ENCODE results near the gene PLAAT2.
"Not testable (repeated sequence)": the region's sequence is repeated elsewhere in the genome, so short reads cannot be mapped to it uniquely, and the experiment has no call there.

Gene PLAAT2

DNA sequence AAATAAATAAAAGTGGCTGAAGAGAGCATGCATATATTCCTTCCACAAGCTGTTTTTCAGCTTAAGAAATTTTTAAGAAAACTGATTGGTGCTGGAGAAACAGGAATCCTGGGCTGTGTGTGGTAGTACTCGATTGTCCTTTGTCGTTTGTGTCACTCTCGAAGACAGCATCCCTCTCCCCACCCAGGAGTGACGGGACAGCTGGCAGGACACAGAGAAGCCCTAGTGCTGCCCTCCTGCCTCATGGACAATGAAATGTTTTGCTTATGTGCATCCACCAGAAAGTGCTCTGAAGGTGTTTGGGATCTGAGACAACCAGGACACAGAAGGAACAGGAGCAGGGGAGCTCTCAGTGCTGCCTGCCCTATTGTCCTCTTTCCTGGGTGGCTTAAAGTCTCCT, 13.8 kb downstream of the PLAAT2 start:
- no peak for DNase-seq (ENCODE audit: low read depth in 2 of 2)

DNA sequence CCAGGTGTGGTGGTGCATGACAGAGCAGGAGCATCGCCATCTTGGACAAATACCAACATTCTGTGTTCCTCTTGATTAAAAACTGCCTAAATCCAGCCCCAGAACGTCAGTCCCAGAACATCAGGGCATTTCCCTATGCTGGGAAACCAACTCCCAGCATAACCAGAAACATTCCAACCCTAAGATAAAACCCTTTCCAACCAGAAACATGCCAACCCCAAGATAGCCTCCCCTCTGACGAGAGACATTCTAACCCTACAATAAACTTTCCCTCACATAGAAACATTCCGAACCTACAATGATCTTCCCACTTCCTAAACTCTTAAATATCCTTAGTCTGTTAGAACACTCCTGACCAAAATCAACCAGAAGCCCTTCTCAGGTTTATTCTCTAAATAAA, 15.0 kb downstream of the PLAAT2 start:
- no peak for DNase-seq (ENCODE audit: low read depth in 2 of 2)

DNA sequence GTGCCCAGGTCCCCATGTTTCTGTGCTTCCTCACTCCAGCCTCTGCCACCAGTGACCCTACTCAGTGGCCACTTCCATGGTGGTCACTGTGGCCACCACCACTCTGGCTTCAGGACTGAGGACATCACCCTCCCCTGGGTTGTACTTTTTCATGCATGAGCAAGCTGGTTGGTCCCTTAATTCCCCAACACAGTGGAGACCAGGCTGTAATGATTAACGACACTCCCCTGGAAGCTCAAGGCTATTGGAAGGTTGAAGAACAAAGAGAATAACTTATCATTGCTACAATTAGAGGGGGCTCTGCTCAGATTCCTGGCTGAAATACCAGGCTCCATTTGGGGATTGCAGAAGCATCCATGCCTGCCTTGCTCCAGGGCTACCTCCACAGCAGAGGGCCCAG, 16.1 kb downstream of the PLAAT2 start:
- no peak for DNase-seq (ENCODE audit: low read depth in 2 of 2)

DNA sequence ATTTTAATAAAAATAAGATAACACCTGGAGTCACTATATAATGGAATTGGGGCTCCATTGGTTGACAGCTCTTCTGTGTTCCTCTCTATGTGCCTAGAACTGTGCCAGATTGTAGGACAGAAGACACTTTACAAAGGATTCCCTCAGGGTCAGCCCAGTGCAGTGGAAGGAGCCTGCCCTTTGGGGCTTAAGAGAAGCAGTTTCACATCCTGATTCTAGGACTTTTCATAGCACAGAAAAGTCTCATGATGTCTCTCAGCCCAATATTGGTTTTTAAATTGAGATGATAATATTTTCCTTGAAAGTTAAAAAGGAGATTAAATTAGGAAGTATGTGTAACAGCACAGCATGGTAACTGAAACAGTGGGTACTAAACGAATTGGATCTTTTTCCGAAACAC, 19.5 kb downstream of the PLAAT2 start:
- no peak for DNase-seq (ENCODE audit: low read depth in 2 of 2)

DNA sequence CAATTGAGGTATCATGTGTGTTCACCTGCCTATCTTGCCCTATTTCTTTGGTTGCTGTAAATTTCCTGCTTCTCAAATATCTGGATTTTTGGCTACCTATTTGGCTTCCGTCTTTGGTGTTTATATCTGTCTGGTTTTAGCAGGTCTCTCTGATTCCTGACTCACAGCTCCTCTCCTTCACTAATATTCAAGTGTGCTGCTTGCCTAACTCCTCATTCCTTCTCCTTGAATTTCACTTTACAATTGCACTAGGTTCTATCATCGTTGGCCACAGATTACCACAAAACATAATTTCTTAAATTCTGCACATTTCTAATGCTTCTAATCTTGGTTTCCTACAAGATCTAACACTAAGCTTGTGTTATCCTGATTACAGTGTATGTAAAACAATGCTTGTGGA, 20.7 kb downstream of the PLAAT2 start:
- not testable (repeated sequence) for DNase-seq (ENCODE audit: low read depth in 2 of 2)

DNA sequence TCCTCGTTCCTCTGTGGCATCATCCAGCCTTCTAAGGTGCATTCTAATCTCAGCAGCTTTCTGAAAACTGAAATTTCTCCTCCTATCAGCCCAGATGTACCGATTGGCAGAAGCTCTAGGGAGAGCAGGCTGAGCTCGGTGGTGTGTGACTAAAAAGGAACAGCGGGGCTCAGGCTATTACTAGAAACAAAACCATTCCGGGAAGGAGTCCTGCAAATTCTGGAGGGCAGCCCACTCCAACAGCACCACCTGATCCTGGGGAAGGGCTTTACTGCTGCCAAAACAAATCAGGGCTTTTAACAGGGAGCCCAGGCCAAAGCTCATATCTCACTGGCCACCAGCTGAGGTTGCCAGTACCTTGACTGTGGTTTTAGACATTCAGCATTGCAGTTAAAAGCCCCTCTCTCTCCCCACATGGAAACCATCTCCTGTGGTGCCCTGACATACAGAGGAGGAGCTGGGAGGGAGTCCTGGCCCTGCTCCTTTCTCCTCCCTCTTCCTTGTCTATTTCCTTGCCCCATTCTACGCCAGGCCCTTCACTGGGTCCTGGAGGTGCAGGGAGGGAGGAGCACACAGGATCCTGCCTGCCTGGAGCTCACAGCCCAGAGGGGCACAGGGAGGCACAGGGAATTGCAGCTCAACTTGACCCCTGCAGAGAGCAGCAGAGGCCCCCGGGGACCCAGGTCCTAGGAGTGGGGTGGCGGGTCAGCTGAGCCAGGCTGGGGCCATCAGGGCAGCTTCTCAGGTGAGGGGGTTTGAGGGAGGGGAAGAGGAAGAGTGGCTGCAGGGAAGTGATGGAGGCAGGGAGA, 25.7 kb downstream of the PLAAT2 start:
- DNase-seq (ENCODE audit: low read depth in 2 of 2) = no peak

DNA sequence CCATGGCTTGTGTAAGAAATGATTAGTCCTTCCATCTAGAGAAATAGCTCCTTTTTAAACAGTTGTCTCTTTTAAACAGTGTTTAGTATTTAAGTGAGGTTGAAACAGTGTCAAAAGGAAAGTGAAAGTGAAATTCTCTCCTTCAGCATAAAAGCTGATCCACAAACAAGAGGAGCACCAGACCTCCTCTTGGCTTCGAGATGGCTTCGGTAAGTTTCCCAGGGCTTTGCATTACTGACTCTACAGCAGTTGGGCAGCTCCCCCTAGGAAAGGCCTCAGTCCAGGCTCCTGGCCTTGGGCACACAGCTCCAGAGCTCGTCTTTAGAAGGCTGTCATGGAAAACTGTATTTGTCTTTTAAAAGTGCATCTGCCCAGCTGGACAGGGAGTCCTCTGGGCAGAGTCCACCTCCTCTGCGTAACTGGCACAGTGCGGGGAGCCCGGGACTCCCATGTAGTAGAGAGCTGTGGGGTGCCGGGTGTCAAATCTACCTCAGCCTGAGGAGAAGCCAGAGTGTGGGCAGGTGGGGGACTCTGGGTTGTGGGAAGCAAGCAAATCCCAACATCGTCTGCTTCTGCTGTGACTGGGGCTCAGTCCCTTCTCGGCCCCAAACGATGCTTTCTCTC, 26.4 kb downstream of the PLAAT2 start, which contains the start of gene PLAAT4:
Gene PLAAT4, plus strand, starts transcription at position 140 of the 624 bp plus-strand sequence. Its CDS starts 61 bp downstream, at position 201.
- DNase-seq (ENCODE audit: low read depth in 2 of 2) = no peak

DNA sequence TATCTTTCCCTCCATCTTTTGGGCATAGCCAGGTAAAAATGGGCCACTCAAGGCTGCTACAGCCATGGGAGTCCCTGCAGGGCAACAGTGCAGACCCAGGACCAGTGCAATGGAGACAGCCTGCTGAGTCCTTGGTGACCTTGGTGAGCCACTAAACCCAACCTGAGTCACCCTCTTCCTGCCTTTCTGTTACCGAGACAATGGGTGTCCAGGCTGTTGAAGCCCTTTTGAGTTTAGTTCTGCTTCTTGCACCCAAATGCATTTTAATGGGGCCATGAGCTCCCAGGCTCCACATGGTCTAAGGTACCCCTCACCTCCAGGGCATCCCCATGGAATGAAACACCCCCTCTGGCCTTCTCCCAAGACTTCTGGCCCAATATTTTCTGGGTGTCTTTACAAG, 27.4 kb downstream of the PLAAT2 start:
- DNase-seq (ENCODE audit: low read depth in 2 of 2) = no peak

DNA sequence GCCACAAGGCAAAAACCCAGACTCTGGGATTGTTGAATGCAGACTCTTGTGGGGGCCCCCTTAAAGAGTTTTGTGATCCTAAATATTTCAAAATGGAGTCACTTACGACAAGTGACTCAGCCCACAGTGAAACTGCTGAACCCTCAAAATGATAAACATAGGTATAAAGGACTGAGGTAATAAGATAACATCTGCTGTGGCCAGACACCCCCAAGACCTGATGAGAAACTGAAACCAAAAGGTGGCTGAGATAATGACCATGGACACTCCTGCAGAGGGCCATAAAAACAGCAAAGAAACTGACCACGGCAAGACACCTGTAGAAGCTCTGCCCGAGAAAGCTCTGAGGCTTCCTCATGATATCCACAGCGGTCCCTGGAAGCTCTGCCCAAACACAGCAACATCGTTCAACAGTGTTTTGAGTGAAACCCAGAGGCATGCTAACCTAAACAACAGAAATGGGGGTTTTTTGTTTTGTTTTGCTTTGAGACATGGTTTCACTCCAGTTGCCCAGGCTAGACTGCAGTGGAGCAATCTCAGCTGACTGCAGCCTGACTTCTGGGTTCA, 28.2 kb downstream of the PLAAT2 start:
- no peak for DNase-seq (ENCODE audit: low read depth in 2 of 2)

DNA sequence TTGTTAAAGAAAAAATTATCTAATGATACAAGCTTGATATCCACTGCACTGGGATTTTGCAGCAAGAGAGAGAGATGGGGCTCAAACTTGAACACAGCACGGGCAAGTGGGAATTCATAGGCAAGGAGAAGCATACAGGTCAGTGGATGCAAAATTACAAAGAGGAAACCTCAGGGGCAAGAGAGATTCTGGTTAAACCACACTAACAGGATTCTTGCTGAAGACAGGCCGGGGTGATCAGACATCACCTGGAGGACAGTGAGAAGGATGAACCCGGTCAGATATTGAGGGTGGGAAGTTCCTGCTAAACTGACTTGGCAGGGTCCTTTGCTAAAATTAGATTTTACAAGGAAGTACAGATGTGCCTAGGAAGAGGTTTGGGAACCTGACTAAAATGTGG, 29.1 kb downstream of the PLAAT2 start:
- no peak for DNase-seq (ENCODE audit: low read depth in 2 of 2)

DNA sequence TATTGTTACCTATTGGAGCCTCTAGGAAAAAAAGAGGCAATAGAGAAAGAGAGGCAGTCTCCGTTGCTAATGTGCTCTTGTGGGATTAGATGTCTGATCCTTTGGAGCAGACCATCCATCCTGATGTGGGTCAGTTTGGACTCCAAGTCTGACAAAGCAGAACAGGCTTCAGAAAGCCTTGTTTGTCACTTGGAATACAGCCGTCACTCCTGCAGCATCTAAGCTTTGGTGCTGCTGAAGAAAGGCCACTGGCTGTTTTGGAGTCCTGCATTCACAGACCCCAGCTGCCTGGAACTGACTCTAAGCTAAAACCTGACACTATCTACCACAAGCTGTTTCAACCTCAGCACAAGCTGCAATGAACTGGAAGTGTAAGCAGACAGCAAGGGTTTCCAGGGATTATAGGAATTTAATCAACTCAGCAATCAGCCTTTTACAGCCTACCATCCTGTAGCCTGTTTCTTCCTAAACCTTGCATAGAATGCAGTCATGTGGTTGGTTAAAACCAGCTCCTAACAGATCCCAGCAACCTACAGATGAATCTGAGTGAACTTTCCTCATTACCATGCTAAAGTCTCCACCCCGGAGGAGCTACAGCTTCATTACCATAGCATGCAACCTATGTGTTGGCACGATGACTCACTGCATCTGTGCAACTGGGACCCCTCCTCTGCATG, 30.2 kb downstream of the PLAAT2 start:
- DNase-seq (ENCODE audit: low read depth in 2 of 2) = no peak

DNA sequence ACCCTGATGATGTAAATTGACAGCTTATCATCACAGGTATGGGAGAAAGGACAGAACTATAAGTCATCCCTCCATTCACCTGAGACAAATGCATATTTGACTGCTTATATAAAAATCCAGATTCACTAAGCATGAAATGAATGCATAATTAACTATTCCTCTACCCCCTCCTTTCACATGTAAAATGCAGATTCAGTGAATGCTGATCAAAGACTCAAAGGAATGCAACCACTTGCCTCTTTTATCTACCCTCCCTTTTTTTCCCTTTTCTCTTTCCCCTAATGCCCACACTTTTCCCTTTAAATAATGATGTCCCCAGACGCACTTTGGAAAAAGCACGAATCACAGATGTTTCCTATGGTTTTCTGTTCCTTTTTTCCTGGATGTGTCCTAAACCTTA, 31.1 kb downstream of the PLAAT2 start:
- no peak for DNase-seq (ENCODE audit: low read depth in 2 of 2)

DNA sequence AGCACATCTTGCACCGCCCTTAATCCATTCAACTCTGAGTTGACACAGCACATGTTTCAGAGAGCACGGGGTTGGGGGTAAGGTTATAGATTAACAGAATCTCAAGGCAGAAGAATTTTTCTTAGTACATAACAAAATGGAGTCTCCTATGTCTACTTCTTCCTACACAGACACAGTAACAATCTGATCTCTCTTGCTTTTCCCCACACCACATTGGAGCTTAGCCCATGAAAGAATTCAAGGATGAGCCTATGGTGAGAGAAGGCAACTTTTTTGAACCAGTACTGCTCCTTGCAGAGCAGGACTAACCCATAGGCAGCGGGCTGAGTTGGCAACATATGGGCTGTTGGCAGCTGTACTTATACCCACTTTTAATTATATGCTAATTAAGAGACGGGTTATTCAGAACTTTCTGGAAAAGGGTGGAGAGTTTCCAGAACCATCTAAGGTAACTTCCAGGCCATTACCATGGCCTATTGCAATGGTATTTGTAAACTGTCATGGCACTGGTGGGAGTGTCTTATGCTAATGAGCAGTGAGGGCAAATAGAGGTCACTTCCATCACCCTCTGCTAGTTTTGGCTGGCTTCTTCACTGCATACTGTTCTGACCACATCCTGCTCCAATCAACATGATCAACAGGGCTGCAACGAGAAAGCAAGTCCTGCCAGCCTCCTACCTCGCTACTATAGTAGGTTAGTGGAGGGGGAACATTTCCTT, 31.9 kb downstream of the PLAAT2 start:
- DNase-seq (ENCODE audit: low read depth in 2 of 2) = not testable (repeated sequence)

DNA sequence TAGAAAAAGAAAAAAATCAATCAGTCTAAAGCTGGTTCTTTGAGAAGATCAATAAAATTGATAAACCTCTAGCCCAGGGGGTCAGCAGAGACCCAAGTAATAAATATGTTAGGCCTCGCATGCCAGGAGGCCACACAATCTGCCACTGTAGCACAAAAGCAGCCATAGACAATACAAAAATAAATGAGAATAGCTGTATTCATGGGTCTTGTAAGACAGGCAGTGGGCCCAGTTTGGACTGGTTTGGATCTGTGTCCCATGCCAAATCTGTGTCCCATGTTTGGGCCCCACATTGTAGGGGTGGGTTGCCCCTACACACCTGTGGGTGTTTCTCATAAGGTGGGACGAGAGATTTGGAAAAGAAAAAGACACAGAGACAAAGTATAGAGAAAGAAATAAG, 33.2 kb downstream of the PLAAT2 start:
- DNase-seq (ENCODE audit: low read depth in 2 of 2) = no peak

DNA sequence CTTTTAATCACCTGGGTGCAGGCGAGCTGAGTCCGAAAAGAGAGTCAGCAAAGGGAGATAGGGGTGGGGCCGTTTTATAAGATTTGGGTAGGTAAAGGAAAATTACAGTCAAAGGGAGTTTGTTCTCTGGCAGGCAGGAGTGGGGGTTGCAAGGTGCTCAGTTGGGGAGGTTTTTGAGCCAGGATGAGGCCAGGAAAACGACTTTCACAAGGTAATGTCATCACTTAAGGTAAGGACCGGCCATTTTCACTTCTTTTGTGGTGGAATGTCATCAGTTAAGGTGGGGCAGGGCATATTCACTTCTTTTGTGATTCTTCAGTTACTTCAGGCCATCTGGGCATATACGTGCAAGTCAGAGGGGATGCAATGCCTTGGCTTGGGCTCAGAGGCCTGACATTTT, 33.8 kb downstream of the PLAAT2 start:
- not testable (repeated sequence) for DNase-seq (ENCODE audit: low read depth in 2 of 2)

DNA sequence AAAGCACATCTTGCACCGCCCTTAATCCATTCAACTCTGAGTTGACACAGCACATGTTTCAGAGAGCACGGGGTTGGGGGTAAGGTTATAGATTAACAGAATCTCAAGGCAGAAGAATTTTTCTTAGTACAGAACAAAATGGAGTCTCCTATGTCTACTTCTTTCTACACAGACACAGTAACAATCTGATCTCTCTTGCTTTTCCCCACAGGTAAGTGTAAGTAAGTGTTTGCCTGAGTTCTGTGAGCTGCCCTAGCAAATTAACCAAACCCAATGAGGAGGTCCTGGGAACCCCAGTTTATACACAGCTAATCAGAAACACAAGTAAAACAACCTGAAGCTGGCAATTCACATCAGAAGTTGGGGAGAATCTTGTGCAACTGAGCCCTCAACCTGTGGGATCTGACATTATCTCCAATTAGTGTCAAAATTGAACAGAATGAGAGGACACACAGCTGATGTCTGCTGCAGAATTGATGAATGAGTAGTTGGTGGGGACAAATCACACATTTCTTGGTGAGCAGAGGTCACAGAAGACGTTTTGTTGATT, 34.4 kb downstream of the PLAAT2 start:
- DNase-seq (ENCODE audit: low read depth in 2 of 2) = not testable (repeated sequence)

DNA sequence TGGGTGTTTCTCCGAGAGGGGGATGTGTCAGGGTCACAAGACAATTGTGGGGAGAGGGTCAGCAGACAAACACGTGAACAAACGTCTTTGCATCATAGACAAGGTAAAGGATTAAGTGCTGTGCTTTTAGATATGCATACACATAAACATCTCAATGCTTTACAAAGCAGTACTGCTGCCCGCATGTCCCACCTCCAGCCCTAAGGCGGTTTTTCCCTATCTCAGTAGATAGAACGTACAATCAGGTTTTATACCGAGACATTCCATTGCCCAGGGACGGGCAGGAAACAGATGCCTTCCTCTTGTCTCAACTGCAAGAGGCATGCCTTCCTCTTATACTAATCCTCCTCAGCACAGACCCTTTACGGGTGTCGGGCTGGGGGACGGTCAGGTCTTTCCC, 35.0 kb downstream of the PLAAT2 start:
- DNase-seq (ENCODE audit: low read depth in 2 of 2) = not testable (repeated sequence)

DNA sequence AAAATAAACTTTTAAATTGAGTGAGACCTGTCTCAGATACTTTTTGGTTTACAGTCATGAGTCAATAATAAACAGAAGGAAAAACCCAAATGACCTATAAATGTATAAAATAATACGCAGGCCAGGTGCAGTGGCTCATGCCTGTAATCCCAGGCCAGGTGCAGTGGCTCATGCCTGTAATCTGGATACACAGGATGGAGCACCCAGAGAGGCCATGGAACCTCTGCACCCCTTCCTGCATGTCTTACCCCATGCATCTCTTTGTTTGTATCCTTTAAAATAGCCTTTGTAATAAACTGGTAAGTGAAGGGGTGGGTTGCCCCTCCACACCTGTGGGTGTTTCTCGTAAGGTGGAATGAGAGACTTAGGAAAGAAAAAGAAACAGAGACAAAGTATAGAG, 35.5 kb downstream of the PLAAT2 start:
- DNase-seq (ENCODE audit: low read depth in 2 of 2) = no peak

DNA sequence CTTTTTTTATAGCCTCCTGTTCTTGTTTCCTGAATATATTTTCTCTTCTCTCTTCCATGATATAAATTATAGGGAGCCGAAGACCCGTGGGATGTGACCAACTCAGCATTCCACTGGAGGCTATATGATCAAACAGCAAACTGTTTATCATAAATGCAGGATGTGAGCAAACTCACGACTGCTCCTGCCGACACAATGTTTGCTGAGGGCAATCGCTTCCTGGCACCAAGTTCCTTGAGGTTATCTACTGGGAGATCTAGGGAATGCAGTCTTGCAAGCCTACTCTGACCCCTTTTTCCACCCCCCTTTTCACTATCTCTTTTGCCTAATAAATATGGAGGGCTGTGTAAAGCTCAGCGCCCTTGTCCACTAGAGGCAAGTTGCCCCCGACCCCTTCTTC, 40.0 kb downstream of the PLAAT2 start:
- DNase-seq (ENCODE audit: low read depth in 2 of 2) = no peak

DNA sequence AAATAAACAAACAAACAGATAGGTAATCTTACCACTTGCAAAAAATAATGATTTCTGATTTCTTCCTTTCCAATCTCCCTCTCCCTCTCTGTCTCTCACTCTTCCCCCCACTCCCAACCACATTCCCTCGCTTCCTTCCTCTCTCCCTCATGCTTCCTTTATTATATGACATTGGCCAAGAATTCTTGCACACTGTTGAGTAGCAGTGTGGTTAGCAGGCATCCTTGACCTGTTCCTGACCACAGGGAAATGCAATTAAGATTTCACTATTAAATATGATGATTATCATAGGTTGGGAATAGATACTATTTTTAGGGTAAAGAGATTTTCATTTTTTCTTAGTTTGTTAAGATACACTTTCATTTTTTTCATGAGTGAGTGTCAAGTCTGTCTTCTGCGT, 41.3 kb downstream of the PLAAT2 start:
- no peak for DNase-seq (ENCODE audit: low read depth in 2 of 2)

DNA sequence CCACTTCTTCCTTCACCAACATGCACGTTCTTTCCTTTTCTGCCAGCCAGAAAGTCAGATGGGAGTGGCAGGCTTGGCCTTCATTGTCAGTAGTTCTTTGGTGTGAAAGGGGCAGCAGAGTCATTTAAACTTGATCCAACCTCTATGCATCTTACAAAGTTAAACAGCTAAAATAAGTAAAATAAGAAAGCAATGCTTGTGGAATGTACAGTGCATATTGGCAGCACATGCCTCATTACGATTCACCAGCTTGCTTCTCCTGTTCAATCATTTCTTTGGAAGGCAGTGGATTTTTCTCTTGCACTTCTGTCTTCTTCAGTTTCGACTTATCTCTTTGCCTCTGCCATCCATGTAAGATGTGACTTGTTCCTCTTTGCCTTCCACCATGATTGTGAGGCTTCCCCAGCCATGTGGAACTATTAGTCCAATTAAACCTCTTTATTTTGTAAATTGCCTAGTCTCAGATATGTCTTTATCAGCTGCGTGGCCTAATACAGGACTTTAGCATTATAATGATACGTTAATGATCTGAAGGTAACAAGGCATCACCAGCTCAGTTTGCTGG, 42.5 kb downstream of the PLAAT2 start:
- DNase-seq (ENCODE audit: low read depth in 2 of 2) = no peak

Measured in stimulated activated CD4-positive, alpha-beta T cell treated with anti-CD3 and anti-CD28 coated beads, Interleukin-1b, Interleukin-23, amount 100 ng/mL, for 1 hour (primary cell).